HG03196 (cell line): ENCODE measurements around the gene SMAD5.
A peak's percentile ranks its signal among the peaks of the same experiment; 100 is the strongest.

ENCODE experiments used
- ATAC-seq: cut with Tn5 transposase; IDR thresholded peaks from one replicate; pipeline ENCODE4 v1.9.1; 2021; ENCODE audit not compliant: unreplicated experiment

Gene SMAD5

DNA sequence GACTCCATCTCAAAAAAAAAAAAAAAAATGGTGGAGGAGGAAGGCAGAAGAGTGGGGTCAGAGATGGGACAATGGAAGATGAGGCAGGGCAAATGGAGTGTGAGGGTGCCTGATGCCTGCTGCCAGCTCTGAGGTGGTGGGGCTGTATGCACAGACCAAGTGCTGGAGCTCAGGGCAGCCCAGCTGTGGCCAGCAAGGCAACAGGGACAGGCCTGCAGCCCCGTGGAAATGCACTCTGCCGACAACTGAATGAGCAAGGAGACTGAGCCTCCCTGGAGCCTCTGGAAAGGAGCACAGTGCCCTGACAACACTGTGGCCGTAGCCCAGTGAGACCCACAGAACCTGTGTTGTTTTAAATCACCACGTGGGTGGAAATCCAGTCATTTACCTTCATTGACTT, 83.2 kb downstream of the SMAD5 start:
- no peak for ATAC-seq

GRCh38 chr5:136216230-136216629, 83.6 kb downstream of the SMAD5 start:
- ATAC-seq: no peak

DNA sequence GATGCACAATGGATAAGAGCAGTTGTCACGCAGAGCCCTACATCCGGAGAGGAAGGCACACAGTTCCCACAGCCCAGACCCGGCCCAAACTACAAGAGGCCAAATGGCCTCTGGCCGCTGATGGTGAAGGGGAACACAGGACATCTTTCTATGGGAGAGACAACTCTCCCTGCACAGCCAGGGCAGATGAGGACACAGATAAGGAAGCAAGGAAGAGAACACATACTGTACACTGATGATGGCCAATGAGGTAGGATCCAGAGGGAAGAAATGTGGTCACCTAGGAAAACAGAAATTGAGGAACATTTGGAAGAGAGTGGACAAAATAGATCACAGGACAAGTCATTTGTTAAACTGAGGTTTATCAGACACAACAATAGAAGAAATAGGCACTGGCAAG, 88.7 kb downstream of the SMAD5 start:
- no peak for ATAC-seq

DNA sequence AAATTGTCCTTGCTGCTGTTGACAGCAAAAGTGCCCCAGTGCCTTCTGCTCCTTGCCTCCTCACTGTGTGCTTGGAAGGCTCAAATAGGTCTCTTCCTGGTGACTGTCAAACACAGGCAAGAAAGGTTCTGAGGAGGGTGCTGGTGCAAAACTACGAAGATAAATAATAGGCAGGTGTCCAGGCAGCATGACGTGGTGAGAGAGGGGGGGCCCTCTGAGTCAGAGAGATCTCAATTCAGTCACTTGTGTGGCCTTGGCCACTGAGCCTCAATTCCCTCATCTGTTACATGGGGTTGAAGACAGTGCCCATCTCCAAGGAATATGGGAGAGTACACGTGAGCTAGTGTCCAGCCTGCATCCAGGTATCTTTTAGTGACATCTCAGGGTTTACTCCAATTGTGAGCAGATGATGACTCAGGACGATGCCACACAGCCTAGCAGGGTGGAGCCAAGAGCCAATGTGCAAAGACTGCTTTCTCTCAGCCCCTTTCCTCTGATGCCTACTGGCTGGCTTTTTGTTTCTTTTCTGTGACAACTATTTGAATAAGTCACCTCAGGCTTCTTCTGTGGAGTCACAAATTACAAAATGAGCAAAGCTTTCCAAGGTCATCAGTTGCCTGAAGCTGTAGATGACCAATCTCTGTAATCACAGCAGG, 90.1 kb downstream of the SMAD5 start:
- no peak for ATAC-seq

DNA sequence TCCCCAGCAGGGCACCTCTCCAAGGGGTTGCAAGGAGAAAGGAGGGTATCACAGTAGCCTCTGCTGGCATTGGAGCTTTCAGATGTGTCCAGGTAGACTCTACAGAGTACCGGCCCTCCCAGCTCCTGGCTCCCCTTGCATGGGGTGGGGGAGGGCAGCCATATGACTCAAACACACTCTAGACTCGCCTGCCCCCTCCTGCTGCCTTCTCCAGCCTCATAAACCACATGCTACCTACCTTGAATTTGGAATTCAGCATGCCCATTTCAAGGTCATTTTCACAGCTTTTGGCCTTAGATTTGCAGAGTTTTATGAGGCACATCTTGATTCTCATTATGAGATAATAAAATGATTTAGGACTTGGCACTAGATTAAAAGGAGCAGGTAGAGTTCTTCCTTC, 93.2 kb downstream of the SMAD5 start:
- ATAC-seq: no peak

- ATAC-seq: no peak
These were observed 93.8 kb downstream of the SMAD5 start for GRCh38 chr5:136226401-136226800.

GRCh38 chr5:136228136-136228757, 95.6 kb downstream of the SMAD5 start:
- ATAC-seq: no peak

DNA sequence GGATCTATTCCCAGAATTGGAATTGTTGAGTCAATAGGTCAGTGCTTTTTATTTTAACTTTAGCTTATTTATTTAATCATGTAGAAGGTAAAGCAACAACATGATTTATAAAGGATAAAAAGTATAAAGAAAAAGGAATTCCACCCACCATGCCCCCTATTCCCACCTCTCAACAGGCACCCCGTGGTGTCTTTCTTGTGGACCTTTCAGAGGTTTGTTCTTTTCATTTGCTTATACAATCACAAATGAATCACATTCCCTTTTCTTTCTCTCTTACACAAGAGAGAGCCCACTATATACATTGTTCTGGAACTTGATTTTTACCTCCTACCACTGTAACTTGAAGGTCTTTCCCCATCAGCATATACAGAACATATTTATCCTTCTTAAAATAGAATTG, 97.5 kb downstream of the SMAD5 start:
- ATAC-seq: no peak

DNA sequence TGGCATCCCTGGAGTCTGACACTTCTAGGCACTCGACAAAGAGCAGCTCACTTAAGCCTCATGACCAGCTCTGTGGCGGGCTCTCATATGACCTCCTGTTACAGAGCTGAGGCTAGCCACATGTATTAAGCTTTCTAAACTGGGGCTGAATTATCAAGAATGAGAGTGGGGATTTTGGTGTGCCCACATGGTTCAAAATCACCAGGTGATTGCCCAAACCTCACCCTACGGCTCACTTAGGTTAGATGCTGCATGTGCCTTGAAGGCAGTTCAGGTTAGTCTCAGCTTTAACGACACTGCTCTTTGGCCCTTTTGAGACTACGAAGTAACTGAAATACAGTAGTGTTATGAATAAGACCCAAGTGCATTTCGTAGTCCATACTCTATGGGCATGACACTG, 99.7 kb downstream of the SMAD5 start:
- ATAC-seq: peak; percentile 53
